ENCODE measurements around the gene SLC50A1.
A peak's percentile ranks its signal among the peaks of the same experiment; 100 is the strongest.

The SLC50A1 gene

DNA sequence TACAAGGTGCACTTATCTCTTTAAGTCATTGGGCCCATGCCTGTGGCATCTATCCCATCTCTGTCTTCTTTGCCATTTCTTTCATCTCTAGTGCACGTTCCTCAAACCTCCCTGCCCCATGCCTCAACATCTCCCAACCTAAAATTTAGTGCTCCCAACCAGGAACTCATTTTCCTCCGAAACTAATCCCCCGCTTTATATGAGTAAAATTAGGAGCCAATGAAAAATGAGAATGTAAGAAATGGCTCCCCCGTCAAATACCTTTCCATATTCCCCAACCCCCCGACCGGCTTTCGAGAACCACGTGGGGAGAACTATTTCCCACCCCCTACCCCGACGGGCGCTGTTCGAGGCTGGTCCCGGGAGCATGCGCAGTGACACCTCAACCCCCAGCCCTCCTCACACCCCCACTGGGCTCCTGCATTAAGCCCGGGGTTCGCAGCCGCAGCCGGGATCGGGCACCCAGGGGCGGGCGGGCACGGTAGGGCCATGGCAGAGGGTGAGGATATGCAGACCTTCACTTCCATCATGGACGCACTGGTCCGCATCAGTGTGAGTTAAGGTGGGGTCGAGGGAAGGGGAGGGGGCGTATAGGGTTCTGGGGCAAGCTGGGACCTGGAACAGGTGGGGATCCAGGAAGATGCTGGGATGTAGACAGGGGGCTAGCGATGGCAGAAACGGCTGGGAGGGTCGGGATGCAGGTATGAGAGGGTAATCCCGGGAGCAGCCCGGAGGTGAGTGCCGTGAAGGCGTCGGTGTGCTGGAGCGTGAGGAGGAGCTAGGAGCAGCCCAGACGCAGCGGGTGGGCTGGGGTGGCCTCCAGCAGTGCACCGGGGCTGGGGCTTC, 38.0 kb downstream of the SLC50A1 start, which contains the start of gene TRIM46:
Gene TRIM46 (plus strand): TSS at position 372 of the 846 bp plus-strand sequence. CDS start 118 bp downstream, at position 490.
- DNase-seq = peak; percentile 49
- H3K4me3 ChIP-seq (ENCODE audit: low read depth, low read length) = peak within 1 kb of the TSS; percentile 96
- H3K36me3 ChIP-seq (replicated peaks) = peaks cover 23% of the 10 kb centered on the region
- TF ChIP-seq, protein P1, sequence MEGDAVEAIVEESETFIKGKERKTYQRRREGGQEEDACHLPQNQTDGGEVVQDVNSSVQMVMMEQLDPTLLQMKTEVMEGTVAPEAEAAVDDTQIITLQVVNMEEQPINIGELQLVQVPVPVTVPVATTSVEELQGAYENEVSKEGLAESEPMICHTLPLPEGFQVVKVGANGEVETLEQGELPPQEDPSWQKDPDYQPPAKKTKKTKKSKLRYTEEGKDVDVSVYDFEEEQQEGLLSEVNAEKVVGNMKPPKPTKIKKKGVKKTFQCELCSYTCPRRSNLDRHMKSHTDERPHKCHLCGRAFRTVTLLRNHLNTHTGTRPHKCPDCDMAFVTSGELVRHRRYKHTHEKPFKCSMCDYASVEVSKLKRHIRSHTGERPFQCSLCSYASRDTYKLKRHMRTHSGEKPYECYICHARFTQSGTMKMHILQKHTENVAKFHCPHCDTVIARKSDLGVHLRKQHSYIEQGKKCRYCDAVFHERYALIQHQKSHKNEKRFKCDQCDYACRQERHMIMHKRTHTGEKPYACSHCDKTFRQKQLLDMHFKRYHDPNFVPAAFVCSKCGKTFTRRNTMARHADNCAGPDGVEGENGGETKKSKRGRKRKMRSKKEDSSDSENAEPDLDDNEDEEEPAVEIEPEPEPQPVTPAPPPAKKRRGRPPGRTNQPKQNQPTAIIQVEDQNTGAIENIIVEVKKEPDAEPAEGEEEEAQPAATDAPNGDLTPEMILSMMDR (IDR thresholded peaks at IDR 0.05; ENCODE audit: low read depth, low read length, missing control alignments) = no peak
- in situ Hi-C loops (cut with HindIII; ENCODE audit: low pct_ligation_motif_present, low sequenced_read_pairs) = no loop called here
- H3K27me3 ChIP-seq (replicated peaks) = no peaks in the 10 kb centered on the region
- H3K27ac ChIP-seq = peak within 1 kb of the TSS; percentile 90

- TF ChIP-seq, protein P1 (IDR thresholded peaks at IDR 0.05; ENCODE audit: low read depth, low read length, missing control alignments) = no peak
- in situ Hi-C loops (cut with HindIII; ENCODE audit: low pct_ligation_motif_present, low sequenced_read_pairs) = no loop called here
- no peak overlapping the region for H3K27ac ChIP-seq
- peaks cover 27% of the 10 kb centered on the region for H3K36me3 ChIP-seq (replicated peaks)
- H3K4me3 ChIP-seq (ENCODE audit: low read depth, low read length) = peak overlapping the region; percentile 96
- no peak for DNase-seq
- no peaks in the 10 kb centered on the region for H3K27me3 ChIP-seq (replicated peaks)
Observed at GRCh38 chr1:155174324-155175280, 39.0 kb downstream of the SLC50A1 start.

GRCh38 chr1:155175281-155175926, 39.8 kb downstream of the SLC50A1 start:
- TF ChIP-seq, protein P1 (IDR thresholded peaks at IDR 0.05; ENCODE audit: low read depth, low read length, missing control alignments) = no peak
- in situ Hi-C loops (cut with HindIII; ENCODE audit: low pct_ligation_motif_present, low sequenced_read_pairs) = no loop called here
- Histone ChIP-seq H3K27me3 (replicated peaks) (no peaks in the 10 kb centered on the region), H3K36me3 (replicated peaks) (peaks cover 31% of the 10 kb centered on the region), H3K27ac (no peak overlapping the region), H3K4me3 (ENCODE audit: low read depth, low read length) (peak overlapping the region; percentile 96)
- no peak for DNase-seq

DNA sequence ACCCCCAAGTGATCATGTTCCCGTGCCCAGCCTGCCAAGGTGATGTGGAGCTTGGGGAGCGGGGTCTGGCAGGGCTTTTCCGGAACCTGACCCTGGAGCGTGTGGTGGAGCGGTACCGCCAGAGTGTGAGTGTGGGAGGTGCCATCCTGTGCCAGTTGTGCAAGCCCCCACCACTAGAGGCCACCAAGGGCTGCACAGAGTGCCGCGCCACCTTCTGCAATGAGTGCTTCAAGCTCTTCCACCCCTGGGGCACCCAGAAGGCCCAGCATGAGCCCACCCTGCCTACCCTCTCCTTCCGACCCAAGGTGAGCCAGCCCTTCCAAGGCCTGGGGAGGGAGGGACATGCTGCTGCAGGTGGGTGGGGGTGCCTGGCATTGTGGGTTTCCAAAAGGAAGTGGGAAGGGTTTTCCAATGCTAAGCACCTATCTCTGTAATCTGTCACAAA, 40.3 kb downstream of the SLC50A1 start:
- TF ChIP-seq, protein P1 (IDR thresholded peaks at IDR 0.05; ENCODE audit: low read depth, low read length, missing control alignments) = no peak
- H3K27ac ChIP-seq = no peak overlapping the region
- H3K36me3 ChIP-seq (replicated peaks) = peaks cover 32% of the 10 kb centered on the region
- no peaks in the 10 kb centered on the region for H3K27me3 ChIP-seq (replicated peaks)
- DNase-seq = no peak
- H3K4me3 ChIP-seq (ENCODE audit: low read depth, low read length) = no peak overlapping the region
- in situ Hi-C loops (cut with HindIII; ENCODE audit: low pct_ligation_motif_present, low sequenced_read_pairs) = no loop called here

DNA sequence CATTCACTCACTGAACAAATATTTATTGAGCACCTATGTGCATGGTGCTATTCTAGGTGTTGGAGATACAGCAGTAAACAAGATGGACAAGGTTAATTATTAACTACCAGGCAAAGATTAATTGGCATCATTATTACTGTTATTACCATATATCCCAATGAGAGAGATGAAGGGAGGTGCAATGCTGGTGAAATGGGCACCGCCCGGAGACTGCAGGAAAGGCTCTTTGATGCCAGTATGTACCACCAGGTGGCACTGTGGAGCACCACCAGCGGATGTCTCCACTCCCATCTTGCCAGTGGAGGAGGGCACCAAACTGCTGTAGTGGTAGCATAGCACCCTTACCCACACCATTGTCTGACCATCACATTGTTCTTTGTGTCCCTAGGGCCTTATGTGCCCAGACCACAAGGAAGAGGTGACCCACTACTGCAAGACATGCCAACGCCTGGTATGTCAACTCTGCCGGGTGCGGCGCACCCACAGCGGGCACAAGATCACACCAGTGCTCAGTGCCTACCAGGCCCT, 41.0 kb downstream of the SLC50A1 start:
- TF ChIP-seq, protein P1 (IDR thresholded peaks at IDR 0.05; ENCODE audit: low read depth, low read length, missing control alignments) = peak; percentile 93
- DNase-seq = peak; percentile 61
- no peak overlapping the region for H3K27ac ChIP-seq
- no peaks in the 10 kb centered on the region for H3K27me3 ChIP-seq (replicated peaks)
- no peak overlapping the region for H3K4me3 ChIP-seq (ENCODE audit: low read depth, low read length)
- in situ Hi-C loops (cut with HindIII; ENCODE audit: low pct_ligation_motif_present, low sequenced_read_pairs) = no loop called here
- peaks cover 32% of the 10 kb centered on the region for H3K36me3 ChIP-seq (replicated peaks)
